Measurements from ENCODE around the gene LPP.

GRCh38 chr3:188936597-188937107, 782.7 kb downstream of the LPP start:
- TF ChIP-seq POLR2A (IDR thresholded peaks at IDR 0.05) = no peak
- TF ChIP-seq CTCF (IDR thresholded peaks at IDR 0.05) = no peak

All from Peyer's patch (tissue), 4 donors.